VCaP (cell line): Measurements from ENCODE around the gene TRIM26.
"Not testable (repeated sequence)": the region's sequence is repeated elsewhere in the genome, so short reads cannot be mapped to it uniquely, and the experiment has no call there.

Experiments used
- H3K27ac ChIP-seq: fragments of 450-650 bp; 2 replicates; pipeline ENCODE4 v1.5.1; 2017
- TF ChIP-seq, protein P1 (sequence below): fragments of 450-650 bp; conservative IDR thresholded peaks from 2 replicates; pipeline ENCODE4 v1.5.1; 2017; ENCODE audit warnings: mild to moderate bottlenecking, moderate library complexity

Gene TRIM26

DNA sequence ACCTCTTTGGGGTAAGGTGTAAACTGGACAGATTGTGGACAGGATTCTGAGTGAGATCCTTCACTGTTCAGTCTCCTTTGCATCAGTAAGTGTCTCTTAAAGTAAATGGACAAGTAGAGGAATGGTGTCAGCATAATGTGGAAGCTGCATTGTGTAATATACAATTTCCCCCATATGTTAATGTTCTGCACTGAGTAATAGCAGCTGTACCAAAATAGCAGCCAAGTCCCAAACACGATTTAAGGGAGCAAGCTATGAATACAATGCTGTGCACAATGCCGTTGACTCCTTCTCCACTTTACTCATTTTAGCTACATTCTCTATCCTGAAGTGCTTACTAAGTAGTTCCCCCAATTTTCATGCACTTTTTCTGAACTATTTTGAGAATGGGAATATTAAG is 21.1 kb upstream of the TRIM26 start:
- no peak overlapping the region for H3K27ac ChIP-seq
- TF ChIP-seq, protein P1, sequence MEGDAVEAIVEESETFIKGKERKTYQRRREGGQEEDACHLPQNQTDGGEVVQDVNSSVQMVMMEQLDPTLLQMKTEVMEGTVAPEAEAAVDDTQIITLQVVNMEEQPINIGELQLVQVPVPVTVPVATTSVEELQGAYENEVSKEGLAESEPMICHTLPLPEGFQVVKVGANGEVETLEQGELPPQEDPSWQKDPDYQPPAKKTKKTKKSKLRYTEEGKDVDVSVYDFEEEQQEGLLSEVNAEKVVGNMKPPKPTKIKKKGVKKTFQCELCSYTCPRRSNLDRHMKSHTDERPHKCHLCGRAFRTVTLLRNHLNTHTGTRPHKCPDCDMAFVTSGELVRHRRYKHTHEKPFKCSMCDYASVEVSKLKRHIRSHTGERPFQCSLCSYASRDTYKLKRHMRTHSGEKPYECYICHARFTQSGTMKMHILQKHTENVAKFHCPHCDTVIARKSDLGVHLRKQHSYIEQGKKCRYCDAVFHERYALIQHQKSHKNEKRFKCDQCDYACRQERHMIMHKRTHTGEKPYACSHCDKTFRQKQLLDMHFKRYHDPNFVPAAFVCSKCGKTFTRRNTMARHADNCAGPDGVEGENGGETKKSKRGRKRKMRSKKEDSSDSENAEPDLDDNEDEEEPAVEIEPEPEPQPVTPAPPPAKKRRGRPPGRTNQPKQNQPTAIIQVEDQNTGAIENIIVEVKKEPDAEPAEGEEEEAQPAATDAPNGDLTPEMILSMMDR = no peak

DNA sequence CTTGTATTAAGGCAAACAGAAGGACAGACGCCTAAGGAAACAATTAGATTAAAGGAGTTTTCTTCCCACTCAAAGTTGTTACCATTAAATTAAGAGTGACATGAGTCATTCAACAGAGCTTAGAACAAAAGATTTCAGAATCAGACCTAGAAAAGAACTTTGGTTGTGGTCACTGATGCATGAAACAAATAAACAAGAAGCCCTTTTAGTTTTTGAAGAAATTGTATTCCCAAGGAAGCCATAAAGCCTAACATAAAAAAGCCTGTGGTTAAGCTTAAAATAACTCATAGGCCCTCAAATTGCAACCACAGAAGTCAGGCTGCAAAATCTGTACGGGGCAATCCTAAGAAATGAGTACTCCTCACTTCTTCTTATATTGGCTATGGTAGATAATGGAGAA is 17.9 kb upstream of the TRIM26 start:
- H3K27ac ChIP-seq = no peak overlapping the region
- TF ChIP-seq, protein P1 = no peak

DNA sequence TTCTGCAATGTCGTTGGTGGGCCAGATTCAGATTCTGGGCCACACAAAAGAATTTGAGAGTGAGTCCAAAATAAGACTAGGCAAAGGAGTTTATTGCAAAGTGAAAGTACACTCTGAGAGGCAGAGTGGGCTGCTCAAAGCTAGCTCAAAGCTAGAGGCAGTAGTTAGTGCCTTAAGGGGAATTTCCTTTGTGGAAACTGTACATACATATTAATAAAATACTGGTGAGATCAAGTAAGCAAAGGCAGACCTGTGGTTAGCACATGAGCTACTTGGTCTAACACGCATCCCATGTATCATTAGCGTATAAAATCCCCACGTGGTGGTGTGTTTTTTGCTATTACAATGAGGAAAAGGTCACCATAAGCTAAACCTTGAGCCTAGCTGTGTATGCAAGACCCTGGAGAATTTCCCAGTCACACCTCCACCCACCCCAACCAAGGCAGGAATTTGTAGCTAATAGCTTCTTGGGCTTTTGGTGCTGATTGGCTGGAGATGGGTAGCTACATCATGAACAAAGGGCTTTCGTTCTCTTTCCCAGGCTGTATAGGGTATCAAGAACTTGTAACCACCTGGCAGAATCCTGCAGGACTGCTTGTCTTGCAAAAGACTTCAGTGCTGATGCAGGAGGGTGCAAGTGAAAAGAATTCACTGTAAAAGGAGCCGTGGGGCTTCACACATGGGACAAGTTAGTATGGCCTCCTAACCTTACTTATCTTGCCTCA is 14.7 kb upstream of the TRIM26 start:
- TF ChIP-seq, protein P1 = no peak
- no peak overlapping the region for H3K27ac ChIP-seq

DNA sequence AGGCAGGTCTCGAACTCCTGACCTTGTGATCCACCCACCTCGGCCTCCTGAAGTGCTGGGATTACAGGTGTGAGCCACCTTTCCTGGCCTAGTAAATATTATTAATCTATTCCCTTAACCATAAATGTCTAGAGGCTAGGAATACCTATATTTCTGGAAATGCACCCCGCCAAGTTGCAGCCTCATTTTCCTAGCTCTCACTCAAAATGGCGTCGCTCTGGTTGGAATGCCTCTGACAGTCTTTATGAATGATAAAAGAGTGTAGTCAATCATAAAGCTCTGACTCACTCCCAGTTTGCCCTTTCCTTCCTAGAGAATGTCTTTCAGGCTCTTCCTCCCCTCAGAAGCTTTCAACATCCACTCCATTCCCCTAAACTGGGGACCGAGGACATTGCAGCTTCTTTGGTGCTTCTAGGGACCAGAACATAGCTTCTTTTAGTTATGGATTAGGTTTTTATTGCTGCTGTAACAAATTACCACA is 14.1 kb upstream of the TRIM26 start:
- TF ChIP-seq, protein P1 = no peak
- H3K27ac ChIP-seq = no peak overlapping the region

DNA sequence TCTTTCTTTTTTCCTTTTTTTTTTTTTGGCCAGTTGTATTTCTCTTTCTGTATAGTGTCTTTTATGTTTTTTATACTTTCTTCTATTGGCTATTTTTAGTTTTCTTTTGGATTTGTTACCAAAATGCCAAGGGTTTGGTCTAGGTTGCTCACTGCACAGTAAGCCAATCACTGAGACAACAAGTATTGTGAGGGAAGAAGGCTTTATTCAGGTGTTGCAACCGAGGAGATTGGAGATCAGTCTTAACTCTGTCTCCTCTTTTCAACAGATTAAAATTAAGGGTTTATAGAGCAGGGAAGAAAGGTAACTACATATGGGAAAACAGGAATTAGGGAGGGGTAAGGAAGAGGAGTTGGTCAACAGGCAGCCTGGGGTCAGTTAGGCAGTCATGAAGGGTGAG is 10.1 kb upstream of the TRIM26 start:
- H3K27ac ChIP-seq = no peak overlapping the region
- TF ChIP-seq, protein P1 = no peak

DNA sequence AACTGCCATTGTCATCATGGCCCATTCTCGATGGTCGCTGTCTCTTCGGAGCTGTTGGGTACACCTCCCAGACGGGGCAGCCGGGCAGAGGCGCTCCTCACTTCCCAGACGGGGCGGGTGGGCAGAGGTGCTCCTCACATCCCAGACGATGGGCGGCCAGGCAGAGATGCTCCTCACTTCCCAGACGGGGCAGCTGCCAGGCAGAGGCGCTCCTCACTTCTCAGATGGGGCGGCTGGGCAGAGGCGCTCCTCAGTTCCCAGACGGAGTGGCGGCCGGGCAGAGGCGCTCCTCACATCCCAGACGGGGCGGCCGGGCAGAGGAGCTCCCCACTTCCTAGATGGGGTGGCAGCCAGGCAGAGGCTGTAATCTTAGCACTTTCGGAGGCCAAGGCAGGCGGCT is 8.8 kb upstream of the TRIM26 start:
- H3K27ac ChIP-seq = not testable (repeated sequence)

DNA sequence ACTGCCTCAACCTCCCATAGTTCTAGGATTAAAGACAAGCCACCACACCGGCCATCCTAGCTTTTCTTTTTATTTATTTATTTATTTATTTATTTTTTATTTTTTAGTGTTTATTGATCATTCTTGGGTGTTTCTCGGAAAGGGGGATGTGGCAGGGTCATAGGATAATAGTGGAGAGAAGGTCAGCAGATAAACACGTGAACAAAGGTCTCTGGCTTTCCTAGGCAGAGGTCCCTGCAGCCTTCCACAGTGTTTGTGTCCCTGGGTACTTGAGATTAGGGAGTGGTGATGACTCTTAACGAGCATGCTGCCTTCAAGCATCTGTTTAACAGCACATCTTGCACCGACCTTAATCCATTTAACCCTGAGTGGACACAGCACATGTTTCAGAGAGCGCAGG is 8.2 kb upstream of the TRIM26 start:
- not testable (repeated sequence) for H3K27ac ChIP-seq

DNA sequence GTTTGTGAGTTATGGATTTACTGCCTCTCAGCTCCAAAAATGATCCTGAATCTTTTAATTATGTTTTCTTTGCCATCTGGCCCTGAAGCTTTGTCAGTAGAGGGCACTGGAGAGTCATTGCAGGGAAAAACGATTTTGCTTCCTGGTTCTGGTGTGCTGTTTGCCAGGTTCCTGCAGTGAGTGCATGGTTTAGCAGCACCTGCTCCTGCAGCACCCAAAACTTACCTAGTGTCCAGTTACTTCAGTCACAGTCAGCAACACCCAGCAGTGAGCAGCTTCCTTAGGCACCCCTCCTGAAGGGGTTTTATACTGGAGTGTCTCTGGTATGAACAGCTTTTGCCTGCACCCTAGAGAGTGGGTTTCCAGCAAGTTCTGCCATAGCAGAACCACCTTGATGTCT is 6.0 kb upstream of the TRIM26 start:
- peak overlapping the region; percentile 36; the same call in 1 of the 2 replicates for H3K27ac ChIP-seq
- TF ChIP-seq, protein P1 = peak; percentile 95

DNA sequence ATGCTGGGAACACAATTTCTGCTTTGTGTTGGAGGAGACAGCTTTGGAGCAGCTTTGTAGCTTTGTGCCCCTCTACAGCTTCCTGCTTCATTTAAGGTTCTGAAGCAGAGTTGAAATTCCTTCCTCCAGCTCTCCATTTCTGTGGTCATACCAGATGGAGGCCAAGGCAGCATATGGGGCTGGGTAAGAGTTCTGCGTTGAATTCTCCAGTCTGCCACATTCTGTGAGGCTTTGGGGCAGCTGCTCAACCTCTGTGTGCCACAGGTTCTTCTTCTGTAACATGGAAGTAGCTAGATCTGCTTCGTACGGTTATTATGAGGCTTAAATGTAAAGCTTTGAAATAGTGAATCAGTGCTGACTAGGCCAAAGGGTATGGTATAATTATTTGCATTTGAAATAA is 2.9 kb upstream of the TRIM26 start:
- TF ChIP-seq, protein P1 = no peak
- H3K27ac ChIP-seq = no peak overlapping the region
